ENCODE measurements around the gene FIBP. TPM values are rescaled to one million over a fixed set of nuclear protein-coding genes. Genes with fewer than 3 reads are reported as not detected.

FIBP gene
- total and polyA plus RNA-seq, 2 of the 4 experiments (the other 2 are of a cell fraction) = 141 to 182 TPM

- WGBS, 2 experiments (ENCODE audit: extremely low coverage in 2 of 2, insufficient read length in 1 of 2) = 100% methylated on average over 3 of the region's 5 CpGs; no CpG with 5 or more reads in 1 of the 2 experiments
- peaks cover 55% of the 10 kb centered on the region for H3K36me3 ChIP-seq (ENCODE audit: control insufficient read depth, insufficient read depth, low read length)
- in situ Hi-C loops (cut with MboI; ENCODE audit: low sequenced_read_pairs) = no loop called here
Measured at GRCh38 chr11:65862191-65862735, 26.0 kb downstream of the FIBP start.

More at GRCh38 chr11:65862191-65862735, 26.0 kb downstream of the FIBP start:
- Histone ChIP-seq H3K18ac (ENCODE audit: low read depth, low read length) (no peak overlapping the region), H3K4me2 (ENCODE audit: low read depth, low read length) (no peak overlapping the region), H3K9ac (ENCODE audit: low read depth, low read length) (no peak overlapping the region), H3K23ac (ENCODE audit: low read depth, low read length) (peak overlapping the region; percentile 64; the same call in 1 of the 2 replicates), H3K27ac (ENCODE audit: insufficient read depth, low read length) (no peak overlapping the region), H2BK20ac (ENCODE audit: low read depth, low read length) (no peak overlapping the region), H4K91ac (ENCODE audit: insufficient read depth, low read depth, low read length) (no peak overlapping the region), H3K9me1 (ENCODE audit: insufficient read depth, low read length) (peaks cover 4% of the 10 kb centered on the region; the same call in 1 of the 2 replicates), H2BK15ac (ENCODE audit: low read depth, low read length) (no peak overlapping the region), H3K79me1 (ENCODE audit: low read depth in 1 of 2, low read length in 2 of 2) (peaks cover 6 to 62% of the 10 kb centered on the region in 2 experiments; a peak in 3 of 4 replicates), H3K4ac (ENCODE audit: low read depth, low read length) (peak overlapping the region; percentile 77; the same call in 1 of the 2 replicates), H3K56ac (ENCODE audit: extremely low read depth, insufficient read depth, low read length) (no peak overlapping the region), H2AK5ac (ENCODE audit: low read depth, low read length) (no peak overlapping the region; the same call in 1 of the 2 replicates), H3K9me3 (ENCODE audit: control insufficient read depth, insufficient read depth, low read length) (no peaks in the 10 kb centered on the region), H3K4me3 (ENCODE audit: insufficient read depth, low read depth, low read length) (no peak overlapping the region), H4K8ac (ENCODE audit: low read depth in 2 of 2, low read length in 2 of 2) (no peak overlapping the region), H2BK5ac (ENCODE audit: low read depth, low read length, poor library complexity, severe bottlenecking) (no peak overlapping the region), H3K4me1 (ENCODE audit: control insufficient read depth, insufficient read depth, low read length) (peaks cover 7% of the 10 kb centered on the region), H2AK9ac (replicated peaks; ENCODE audit: low read depth, low read length, poor library complexity) (peak overlapping the region; percentile 11), H2AFZ (replicated peaks; ENCODE audit: low read length, poor library complexity) (no peak overlapping the region), H4K20me1 (ENCODE audit: insufficient read depth, low read length) (peaks cover 36% of the 10 kb centered on the region), H3K14ac (replicated peaks; ENCODE audit: low read depth, low read length) (no peak overlapping the region), H3K27me3 (ENCODE audit: control insufficient read depth, insufficient read depth, low read length) (no peaks in the 10 kb centered on the region), H4K5ac (ENCODE audit: low read depth, low read length) (no peak overlapping the region), H2BK120ac (ENCODE audit: low read depth, low read length) (no peak overlapping the region)
- no TSS peak for BruUV-seq (replicated peaks)
- DNase-seq (no peak), ATAC-seq (ENCODE audit: low read depth) (no peak)
- intact Hi-C loops (cut with micrococcal nuclease) (no loop called here), dilution Hi-C loops (cut with HindIII; ENCODE audit: low sequenced_read_pairs, unreplicated experiment) (no loop called here)
- no peak for TF ChIP-seq POLR2A (IDR thresholded peaks at IDR 0.05; ENCODE audit: low read depth, low read length)
- no peak for TF ChIP-seq RFX5 (IDR thresholded peaks at IDR 0.05; ENCODE audit: low read depth, low read length)
- TF ChIP-seq CHD1 (IDR thresholded peaks at IDR 0.05; ENCODE audit: low read depth, low read length) = no peak
- TF ChIP-seq BHLHE40 (IDR thresholded peaks at IDR 0.05; ENCODE audit: low read depth, low read length) = no peak
- no peak for TF ChIP-seq MAZ (IDR thresholded peaks at IDR 0.05; ENCODE audit: borderline replicate concordance, low read depth, low read length)
- no peak for TF ChIP-seq FOS (IDR thresholded peaks at IDR 0.05; ENCODE audit: low read depth, low read length)
- no peak for TF ChIP-seq USF2 (IDR thresholded peaks at IDR 0.05; ENCODE audit: low read depth, low read length)
- no peak for TF ChIP-seq ELK1 (IDR thresholded peaks at IDR 0.05; ENCODE audit: borderline replicate concordance, low read depth, low read length)
- no peak for TF ChIP-seq MXI1 (IDR thresholded peaks at IDR 0.05; ENCODE audit: borderline replicate concordance, low read depth, low read length)
- TF ChIP-seq MAFK (IDR thresholded peaks at IDR 0.05; ENCODE audit: low read depth, low read length) = no peak
- no peak for TF ChIP-seq RCOR1 (IDR thresholded peaks at IDR 0.05; ENCODE audit: insufficient replicate concordance, low read length)
- ChIA-PET CTCF (no interaction called here), POLR2A (ENCODE audit: unreplicated experiment) (interaction anchor here (0.5 to 1.6 kb wide), 2 partner anchors 10 to 201 kb away, joined by 3 to 5 read pairs; no protein-coding TSS in a partner anchor)
